Epithelial cell of esophagus (primary cell): ENCODE measurements around the gene SYNPR.

ENCODE experiments used
- DNase-seq: peaks from one replicate; pipeline ENCODE4 v3.0.0; 2010; ENCODE audit warnings: low read depth
- H3K4me3 ChIP-seq: 2 replicates; pipeline ENCODE4 v1.5.1; 2011; ENCODE audit warnings: mild to moderate bottlenecking, low read length, control low read depth
- TF ChIP-seq, protein P1 (sequence below): IDR thresholded peaks from 2 replicates; pipeline ENCODE4 v1.5.1; 2011; ENCODE audit warnings: low read depth, mild to moderate bottlenecking, low read length, control low read depth, inconsistent platforms; ENCODE audit not compliant: insufficient read depth; ENCODE audit errors: missing control alignments

The SYNPR gene

DNA sequence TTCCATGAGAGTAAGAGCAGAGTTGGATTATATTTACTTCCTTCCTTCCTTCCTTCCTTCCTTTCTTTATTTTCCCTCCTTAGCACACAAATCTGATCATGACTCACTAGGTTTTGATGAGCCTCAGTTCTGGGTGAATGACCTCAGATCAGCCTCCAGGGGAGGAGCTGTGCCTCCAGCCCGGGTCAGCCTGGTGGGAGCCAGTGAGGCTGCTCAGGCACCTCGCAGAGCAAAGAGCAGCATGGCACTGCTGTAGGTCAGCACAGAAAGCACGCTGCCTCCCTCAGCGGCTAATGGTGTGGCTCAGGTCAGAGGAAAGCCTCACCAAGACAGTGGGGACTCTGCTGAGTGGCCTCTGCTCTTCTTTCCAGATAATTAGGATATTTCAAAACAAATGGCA, 108.5 kb downstream of the SYNPR start:
- TF ChIP-seq, protein P1, sequence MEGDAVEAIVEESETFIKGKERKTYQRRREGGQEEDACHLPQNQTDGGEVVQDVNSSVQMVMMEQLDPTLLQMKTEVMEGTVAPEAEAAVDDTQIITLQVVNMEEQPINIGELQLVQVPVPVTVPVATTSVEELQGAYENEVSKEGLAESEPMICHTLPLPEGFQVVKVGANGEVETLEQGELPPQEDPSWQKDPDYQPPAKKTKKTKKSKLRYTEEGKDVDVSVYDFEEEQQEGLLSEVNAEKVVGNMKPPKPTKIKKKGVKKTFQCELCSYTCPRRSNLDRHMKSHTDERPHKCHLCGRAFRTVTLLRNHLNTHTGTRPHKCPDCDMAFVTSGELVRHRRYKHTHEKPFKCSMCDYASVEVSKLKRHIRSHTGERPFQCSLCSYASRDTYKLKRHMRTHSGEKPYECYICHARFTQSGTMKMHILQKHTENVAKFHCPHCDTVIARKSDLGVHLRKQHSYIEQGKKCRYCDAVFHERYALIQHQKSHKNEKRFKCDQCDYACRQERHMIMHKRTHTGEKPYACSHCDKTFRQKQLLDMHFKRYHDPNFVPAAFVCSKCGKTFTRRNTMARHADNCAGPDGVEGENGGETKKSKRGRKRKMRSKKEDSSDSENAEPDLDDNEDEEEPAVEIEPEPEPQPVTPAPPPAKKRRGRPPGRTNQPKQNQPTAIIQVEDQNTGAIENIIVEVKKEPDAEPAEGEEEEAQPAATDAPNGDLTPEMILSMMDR: no peak
- DNase-seq: no peak
- H3K4me3 ChIP-seq: no peak overlapping the region

DNA sequence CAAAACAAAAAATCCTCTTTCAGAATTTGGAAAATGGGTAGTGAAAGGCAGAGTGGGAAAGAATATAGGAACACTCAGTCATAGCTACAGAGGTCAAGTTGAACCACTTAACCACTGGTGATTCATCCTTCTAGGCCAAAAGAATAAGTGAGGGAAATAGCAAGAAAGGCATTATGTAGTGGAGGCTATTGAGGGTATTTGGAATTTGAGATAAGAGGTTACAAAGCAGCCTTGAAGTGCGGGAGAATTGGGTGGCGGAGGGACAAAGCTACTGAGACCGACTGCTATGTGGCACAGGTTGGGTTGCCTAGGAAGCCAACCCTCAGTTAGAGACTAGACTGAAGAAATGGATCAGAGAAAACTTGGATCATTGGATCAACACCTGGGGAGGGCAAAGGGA, 109.5 kb downstream of the SYNPR start:
- TF ChIP-seq, protein P1: no peak
- H3K4me3 ChIP-seq: no peak overlapping the region
- DNase-seq: no peak

DNA sequence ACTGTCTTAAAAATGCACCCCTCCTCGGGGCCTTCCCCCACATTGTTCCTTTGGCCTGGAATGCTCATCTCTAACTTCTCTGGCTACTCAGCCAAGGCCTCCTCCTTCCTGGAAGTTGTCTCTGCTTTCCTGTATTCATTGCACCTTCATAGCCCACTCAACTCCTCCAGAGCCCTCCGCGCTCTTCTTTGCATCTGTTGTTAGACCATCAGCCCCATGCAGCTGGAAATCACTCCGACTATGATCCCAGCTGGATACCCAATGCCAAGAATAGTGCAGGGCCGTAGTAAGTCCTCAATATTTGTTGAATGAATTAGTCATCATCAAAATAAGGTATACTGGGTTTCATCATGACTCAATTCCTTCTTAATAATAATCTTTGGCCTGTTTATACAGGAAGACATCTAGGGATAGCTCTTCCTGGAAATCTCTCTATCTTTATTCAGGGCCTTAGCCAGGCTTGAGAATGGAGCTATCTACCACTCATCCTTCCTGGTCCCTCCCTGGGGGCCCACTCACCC, 112.7 kb downstream of the SYNPR start:
- TF ChIP-seq, protein P1: no peak
- DNase-seq: peak; percentile 24

DNA sequence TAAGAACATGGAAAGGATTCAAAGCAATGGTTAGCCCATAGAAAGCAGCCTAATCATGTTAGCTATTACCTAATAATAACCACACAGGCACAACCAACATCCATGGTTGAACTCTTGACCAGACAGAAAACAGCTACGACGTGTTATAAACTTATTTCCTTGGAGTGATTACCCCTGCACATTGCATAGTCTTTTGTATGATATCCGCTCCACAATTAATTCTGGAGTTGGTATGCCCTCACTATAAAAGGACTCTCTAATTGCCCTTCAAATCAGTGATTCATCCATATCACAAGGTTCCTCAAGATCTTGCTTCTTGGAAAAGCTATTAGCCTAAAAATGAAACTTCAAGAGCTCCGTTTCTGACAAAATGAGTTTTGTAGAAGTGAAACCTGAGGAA, 117.9 kb downstream of the SYNPR start:
- TF ChIP-seq, protein P1: no peak
- DNase-seq: no peak
- no peak overlapping the region for H3K4me3 ChIP-seq

More for the DNA sequence above, 112.7 kb downstream of the SYNPR start:
- H3K4me3 ChIP-seq: no peak overlapping the region

DNA sequence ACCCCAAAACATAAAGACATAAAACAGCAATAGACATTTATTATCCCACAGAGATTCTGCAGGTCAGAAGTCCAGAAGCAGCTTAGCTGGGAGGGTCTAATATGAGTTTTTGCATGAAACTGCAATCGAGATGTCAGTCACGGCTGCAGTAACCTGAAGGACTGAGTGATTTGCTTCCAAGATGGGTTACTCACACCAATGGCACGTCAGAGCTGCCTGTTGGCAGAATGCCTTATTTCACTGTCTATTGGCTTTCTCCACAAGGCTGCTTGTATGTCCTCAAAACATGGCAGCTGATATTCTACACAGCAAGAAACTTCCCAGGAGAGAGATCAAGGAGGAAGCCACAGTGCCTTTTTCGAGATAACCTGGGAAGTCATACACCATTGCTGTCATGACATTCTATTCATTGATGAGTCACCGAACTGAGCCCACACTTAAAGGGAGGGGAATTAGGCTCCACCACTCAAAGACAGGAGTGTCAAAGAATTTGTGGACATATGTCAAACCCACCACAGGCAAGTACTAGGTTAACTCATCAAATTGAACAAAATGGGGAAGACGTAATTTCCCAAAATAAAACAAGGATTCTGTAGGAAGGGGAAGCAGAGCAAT, 122.2 kb downstream of the SYNPR start:
- peak; percentile 30 for DNase-seq
- TF ChIP-seq, protein P1: no peak
- H3K4me3 ChIP-seq: no peak overlapping the region

DNA sequence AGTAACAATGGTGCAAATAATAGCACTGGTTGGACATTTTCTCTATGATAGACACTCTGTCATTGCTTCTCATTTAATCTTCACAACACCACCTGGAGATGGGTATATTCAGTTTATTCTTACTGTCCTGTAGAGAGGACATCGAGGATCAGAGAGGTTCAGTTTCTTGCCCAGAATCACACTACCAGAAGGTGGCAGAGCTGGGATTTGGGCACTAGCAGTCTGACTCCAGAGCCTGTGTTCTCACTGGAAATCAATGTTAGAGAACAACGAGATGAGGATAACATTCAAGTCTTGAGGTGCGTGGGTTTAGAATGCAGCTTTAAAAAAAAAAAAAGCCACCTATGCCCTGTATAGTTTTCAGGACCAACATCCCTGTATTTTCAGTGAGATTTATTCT, 127.8 kb downstream of the SYNPR start:
- TF ChIP-seq, protein P1: peak; percentile 17
- DNase-seq: peak; percentile 8
- H3K4me3 ChIP-seq: no peak overlapping the region

DNA sequence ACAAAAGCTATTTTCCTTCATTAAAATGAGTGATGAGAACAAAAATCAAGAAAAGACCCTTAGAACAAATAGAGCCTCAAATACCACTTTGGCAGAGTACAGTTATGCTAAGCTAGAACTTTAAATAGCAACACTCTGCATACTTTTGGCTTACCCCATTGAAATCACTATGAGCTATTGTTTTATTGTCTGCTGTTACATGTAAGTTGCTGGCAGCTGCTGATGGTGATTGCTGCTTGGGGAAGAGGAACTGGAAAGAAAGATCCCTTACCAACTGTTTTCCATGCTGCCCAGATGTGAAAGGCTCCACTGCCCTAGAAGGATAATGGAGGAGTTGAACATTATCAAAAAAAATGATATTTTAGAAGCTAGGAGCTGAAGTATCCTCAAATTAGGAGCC, 135.4 kb downstream of the SYNPR start:
- no peak overlapping the region for H3K4me3 ChIP-seq
- no peak for DNase-seq
- TF ChIP-seq, protein P1: no peak
